ENCODE results near the gene HACE1.

GRCh38 chr6:104881964-104882668 lies 22.4 kb upstream of the HACE1 start:
- no peak for TF ChIP-seq CTCF (IDR thresholded peaks at IDR 0.05; ENCODE audit: poor library complexity)
- TF ChIP-seq EZH2phosphoT487 (IDR thresholded peaks at IDR 0.05; ENCODE audit: low read depth, severe bottlenecking, unreplicated experiment) = no peak
- TF ChIP-seq EZH2 (IDR thresholded peaks at IDR 0.05; ENCODE audit: borderline replicate concordance) = no peak
